HG03039 (cell line): ENCODE measurements around the gene SHH.

ENCODE experiments used
- ATAC-seq: cut with Tn5 transposase; IDR thresholded peaks from one replicate; pipeline ENCODE4 v1.9.1; 2021; ENCODE audit warnings: mild to moderate bottlenecking, moderate library complexity; ENCODE audit not compliant: unreplicated experiment

The SHH gene

DNA sequence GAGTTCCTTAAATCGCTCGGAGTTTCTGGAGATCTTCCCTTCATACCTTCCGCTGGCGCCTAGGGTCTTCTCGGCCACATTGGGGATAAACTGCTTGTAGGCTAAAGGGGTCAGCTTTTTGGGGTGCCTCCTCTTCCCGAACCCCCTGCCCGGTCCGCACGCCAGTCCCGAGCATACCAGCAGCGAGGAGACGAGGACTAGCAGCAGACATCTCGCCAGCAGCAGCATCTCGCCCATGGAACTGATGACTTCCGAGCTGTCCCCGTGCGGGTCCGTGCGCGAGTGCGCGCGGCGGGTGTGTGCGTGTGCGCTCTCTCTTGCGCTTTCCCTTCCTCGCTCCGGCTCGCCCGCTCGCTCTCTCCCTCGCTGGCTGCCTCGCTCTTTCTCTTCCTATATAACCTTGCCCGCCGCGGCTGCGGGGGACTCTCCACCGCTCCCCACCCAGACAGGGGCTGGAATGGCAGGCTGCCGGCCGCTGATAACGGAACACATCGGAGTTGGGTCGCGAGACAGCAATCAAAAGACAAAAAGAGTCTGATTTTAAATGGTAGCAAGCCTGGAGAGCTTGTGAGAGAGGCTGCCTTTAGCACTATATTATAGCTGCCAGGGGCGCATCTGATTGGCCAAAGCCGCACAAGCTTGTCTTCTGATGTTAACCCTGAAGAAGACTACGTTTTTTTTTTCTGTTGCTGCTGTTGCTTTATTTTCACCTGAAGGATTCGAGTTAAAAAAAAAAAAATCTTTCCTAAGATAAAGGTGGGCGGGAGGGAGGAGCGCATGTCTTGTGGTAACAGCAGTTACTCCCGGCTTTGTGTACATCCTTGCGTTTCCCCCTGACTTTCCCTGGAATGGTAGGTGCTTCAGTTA lies at the start of gene SHH:
TSS of gene SHH (minus strand) at position 569 of the 867 bp plus-strand sequence. CDS start at position 228, 341 bp downstream.
- no peak for ATAC-seq

DNA sequence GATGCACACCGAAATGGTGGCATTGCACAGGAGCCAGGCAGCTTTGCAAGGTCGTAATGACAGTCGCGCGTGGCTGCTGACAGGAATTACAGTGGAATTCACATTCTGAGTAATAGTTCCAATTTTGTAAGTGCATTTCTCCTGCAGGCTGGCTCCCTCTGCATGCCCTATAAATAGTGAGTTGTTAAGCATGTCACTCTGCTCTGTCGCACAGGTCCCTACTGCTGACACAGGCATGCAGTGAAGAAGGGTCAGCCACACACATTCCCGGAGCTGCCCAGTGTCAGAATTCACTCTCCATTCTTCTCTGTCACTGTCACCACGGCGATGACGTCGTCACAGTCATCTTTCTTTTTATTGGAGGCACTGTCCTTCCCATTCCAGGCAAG lies 49.2 kb upstream of the SHH start:
- no peak for ATAC-seq

DNA sequence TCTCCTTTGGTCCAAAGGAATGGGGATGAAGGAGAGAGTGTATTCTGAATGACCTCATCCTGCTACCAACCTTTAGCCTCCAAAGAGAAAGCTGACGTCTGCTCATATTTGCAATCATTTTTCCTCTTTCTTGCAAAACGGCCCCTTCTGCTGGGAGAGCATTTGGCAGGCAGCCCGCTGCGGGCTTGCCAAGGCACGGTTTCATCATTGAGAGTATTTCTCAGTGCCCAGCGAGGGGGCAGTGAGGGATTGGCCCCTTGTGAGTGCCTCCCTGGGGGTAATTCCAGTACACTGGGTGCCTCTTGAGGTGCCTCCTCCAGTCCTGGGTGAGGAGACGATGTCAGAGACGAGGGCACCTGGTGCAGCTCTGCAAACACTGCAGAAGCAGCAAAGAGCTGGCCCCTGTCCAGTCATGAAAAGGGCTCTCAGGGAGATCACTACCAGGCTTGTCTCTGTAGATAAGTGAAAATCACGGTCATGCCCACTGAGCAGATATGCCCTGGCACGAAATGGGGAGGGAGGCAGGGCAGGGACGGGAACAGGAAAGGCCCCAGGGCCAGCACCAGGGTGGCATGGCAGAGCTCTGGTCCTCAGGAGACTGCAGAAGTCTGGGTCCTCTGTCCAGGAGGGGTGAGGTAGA lies 48.7 kb upstream of the SHH start:
- ATAC-seq = no peak

DNA sequence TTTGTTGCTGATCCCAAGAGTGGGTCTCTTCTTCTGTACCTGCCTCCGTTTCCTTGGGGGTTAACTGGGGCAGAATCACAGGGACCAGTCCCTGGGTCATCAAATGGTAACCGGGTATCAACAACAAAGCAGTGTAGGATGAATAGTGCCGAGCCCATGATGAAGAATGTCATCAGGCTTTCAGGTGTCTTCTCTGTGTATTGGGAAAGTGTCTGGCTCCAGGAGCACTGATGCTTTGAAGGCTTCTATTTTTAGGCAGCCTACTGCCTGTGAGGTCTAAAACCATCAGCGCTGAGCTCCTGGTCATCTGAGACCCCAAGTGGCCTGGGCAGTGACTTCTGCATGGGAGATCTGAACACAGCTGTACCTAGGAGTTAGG lies 48.2 kb upstream of the SHH start:
- no peak for ATAC-seq

DNA sequence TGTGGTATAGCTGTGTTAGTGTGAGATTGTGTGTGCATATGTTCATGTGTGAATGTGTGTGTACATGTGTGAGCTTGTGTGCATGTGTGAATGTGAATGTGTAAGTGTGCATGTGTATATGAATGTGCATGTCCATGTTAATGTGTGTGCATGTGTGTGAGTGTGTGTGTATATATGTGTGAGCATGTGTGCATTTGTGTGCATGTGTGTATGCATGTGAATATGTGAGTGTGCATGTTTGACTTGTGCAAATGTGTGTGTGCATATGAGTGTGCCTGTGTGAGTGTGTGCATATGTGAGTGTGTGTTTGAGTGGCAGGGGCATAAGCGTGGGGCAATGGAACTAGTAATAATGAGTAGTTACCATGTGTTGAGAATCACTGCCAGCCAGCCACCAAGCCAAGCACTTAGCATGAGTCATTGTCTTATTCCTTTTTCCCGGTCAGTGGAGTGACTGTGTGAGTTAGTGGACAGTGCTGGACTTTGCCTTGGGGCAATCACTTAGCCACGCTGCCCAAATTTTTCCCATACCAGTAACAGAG lies 46.3 kb upstream of the SHH start:
- no peak for ATAC-seq

DNA sequence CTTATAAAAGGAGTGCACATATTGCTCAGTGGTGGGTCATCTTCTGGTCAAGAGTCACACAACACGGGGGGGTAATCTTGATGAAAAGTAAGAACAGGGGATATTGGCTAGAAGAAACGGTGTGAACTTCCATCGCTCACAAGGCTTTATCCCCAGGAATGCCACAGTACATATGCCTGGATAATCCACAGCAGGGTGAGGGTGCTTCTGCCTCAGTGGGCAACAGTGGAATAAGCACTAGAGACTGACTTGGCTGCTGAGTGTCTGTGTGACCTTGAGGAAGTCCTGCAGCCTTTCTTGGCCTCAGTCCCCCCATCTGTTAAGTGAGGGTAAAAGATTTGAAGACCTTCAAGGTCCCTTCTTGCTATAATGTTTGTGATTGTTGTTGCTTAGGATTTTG lies 44.9 kb upstream of the SHH start:
- ATAC-seq = no peak

DNA sequence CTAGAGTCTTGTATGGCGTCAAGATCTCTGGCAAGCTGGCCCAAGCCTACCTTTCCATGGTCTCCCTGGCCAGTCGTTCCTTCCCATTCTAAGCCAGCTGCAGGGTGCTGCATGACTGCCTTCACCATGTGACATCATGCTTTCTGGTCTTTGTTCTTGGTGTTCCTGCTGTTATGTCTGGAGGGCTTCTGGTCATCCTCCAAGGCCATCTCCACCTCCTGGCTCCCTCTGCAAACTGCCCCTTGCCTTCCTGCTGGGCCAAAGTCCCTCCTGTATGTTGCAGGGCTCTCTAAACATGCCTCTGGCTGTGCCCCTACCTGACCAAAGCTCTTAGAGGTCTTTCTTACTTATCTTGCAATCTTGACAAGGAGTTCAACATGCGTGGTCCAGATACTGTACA lies 44.4 kb upstream of the SHH start:
- no peak for ATAC-seq

DNA sequence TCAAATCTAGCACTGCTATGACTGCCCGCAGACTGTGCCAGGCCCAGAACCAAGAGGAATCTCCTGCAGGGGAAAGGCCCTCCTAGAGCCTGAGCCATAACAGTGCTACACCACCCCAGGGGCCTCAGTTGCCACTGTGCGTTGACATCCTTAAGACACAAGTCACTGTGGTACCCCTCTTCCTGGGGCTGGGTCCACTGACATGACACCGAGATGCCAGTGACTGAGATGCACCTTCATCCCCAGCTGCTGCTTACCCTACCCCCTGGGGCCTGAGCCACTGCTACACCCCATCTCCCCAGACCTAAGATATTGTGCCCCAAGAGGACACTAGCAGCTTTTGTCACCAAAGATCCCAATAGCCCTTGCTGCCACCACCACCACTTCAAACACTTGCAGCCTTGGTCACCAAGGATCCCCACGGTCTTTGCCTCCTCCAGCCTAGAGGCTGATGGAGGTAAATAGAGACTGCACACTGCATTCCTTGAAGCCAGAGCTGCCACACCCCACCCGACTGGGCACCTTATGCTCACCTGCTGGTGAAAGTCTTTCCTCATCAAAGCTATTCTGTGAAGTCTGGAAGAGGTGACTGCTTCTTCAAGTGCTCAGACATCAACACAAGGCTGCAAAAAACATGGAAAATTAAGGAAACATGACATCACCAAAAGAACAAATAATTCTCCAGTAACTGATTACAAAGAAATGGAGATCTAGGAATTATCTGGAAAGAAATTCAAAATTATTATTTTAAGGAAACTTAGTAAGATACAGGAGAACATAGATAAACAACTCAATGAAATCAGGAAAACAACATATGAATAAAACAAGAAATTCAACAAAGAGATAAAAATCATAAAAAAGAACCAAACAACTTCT lies 40.4 kb upstream of the SHH start:
- ATAC-seq = no peak

DNA sequence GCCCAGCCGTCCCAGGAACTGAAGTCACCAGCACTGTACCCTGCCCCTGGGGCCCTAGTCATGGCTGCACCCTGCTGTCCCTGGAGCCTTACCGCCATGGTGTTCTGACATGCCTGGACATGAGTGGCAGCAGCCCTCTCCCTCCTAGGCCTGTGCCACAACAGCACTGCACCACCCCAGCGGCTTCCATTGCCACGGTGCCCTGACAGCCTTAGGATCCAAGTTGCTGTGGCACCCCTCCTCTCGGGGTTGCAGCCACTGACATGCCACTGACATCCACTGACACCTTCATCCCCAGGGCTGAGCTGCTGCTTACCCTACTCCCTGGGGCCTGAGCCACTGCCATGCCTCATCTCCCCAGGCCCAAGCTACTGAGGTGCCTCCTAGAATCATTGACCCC lies 39.6 kb upstream of the SHH start:
- no peak for ATAC-seq

DNA sequence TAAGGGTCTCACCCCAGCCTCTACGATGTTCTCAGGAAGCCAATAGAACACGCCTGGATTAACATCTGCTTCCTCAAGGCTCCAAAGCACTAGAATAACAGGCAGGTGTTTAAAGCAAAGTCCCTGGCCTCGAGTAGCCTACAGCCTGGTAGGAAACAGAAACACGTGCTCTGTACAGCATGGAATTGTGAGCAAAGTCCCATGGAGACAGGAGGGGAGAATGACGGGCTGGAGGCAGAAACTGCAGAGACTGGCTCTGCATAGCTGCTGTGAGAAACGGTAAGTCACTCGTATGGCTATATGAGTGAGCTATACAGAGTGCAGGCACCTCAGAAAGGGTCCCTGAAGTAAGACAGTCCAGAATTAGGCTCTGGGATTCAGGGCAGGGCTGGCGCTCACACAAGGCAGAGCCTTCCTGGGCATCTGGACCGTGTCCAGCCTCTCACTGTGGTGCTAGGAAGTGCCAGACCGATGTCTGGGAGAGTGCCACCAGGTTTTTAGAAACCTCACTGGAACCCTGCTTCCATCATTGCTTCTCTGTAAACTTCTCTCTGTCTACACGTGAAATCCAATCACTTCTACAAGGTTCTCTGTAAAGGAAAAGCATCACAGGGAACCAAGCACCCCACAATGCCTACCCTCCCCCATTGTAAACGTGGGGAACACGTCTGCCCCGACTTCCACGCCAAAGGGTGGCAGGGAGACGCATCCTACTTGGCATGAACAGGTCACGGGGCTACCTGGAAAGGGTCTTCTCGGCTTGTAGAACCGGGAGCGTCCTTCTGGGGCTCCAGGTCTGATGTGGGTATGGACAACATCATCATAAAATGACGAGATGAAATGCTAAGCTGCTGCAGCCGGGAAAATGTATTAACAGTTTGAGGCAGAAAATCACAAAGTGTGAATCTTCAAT lies 38.8 kb upstream of the SHH start:
- no peak for ATAC-seq

DNA sequence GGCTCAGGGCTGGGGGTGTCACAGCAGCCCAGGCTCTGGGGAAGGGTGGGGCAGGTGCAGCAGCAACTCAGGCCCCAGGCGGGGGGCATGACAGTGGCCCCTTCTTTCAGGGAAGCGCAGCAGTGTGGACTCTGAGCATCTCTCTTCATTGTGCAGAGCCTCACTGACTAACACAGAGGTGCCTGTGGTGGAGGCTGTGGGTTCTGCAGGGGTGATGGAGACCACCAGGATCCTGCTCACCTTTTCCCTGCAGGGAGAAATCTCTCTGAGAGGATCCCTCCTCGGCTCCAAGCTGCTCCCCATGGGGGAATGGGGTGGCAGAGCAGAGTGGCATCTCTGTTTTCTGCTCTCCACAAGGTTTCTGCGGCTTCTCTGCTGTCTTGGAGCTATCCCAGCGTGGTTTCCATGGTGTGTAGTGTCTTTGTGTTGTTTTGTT lies 37.8 kb upstream of the SHH start:
- no peak for ATAC-seq

DNA sequence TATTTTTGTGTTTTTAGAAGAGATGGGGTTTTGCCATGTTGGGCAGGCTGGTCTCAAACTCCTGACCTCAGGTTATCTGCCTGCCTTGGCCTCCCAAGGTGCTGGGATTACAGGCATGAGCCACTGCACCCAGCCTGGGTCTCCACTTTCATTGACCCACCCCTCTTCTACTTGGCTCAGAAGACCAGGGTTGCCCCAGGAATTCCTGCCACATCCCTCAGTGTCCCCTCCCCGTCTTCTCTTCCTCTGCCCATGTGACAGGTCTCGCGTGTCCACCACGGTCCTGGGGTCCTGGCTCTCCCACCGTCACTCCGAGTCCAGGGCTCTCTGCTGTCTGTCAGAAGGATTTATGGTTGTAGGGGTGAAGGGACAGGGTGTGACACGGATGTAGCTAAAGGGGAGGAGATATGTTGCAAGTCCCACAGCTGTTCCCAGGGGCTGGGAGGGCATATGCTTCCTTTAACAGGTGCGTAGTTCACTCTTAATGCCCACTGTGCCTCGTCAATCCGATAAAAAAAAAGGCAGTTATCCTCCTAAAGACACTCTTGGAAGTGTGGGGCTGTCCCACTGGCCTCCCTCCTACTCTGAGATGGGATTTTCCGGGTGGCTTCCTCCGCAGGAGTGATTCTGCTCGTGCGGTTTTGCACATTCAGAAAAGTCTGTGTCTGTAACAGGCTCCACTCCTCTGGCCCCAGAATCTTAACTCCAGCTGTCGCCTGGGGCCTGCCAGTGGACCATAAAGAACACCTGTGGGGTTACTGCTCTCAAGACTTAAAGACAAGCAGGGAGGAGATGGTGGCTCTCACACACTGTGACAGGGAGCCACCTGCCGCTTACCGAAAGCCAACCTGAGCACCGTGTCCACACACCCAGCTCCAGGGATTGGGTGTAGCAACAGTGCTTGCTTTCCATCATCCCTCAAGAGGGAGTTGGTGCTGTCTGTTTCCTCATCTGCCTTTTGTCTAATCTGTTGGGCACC lies 36.7 kb upstream of the SHH start:
- no peak for ATAC-seq

DNA sequence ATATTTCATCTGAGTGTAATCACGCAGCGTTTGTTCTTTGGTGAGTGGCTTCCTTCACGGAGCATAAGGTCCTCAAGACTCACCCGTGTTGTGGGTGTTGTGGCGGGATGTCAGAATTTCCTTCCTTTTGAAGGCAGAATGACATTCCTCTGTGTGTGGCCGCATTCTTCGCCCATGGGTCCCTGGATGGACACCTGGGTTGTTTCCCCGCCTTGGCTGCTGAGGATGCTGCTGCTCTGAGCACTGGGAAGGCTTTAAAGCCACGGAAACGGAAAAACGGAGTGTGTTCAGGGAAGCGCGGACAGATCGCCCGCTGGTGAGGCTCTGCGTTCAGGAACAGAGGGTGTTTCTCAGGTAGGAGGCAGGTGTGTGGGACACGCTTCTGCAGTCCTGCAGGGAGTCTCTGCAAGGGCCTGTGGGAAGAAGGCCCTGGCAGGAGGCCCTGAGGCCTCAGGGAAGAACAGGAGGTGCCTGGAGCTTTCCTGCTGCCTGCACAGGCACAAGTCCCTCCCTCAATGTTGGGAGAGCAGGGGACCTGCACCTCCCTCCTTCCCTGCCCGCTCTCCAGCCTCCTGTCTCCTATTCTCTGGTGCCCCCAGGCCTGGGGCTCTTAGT lies 35.7 kb upstream of the SHH start:
- no peak for ATAC-seq

DNA sequence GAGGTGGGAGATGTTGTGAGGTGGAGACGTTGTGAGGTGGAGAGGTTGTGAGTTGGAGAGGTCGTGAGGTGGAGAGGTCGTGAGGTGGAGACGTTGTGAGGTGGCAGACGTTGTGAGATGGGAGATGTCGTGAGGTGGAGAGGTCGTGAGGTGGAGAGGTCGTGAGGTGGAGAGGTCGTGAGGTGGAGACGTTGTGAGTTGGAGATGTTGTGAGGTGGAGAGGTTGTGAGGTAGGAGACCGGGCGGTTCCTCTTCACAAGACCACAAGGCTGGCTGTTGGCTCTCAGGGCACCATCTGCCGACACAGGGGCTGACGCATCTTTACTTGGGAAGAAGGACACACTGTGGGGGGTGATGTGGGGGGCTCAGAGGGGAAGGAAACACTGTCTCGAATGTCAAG lies 34.7 kb upstream of the SHH start:
- no peak for ATAC-seq

DNA sequence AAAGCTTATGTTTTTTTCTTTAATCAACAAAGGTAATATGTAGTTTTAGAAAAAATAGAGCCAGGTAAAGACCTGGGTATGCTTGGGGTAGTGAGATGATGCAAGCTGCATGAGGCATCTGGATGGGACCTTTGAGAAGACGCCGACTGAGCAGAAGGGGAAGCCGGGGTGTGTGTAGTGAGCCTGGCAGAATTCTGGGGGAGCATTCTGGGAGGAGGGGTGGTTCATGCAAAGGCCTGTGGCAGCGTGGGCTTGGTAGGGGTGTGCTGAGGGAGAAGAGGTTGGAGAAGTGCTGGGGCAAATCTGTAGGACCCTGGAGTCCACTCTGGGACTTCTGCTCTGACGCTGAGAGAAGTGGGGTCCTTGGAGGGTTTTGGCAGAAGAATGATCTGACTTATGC lies 33.9 kb upstream of the SHH start:
- no peak for ATAC-seq

DNA sequence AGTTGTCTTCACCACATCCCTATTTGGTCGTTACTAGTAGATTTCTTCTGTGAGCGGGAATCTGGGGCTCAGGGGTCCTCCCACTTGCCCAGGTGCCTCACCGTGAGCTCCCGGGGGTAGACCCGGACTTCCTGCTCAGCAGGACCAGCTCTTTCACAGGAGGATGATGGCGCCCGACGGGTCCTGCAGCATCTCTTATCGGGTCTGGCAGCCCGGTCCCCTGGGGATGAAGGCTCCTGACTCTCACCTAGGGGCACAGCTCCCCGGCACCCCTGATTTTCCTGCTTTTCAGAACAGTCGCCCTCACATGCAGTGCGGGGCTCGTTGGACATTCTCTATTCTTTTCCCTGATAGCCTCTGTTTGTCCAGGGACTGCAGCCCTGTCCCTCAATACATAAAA lies 33.0 kb upstream of the SHH start:
- no peak for ATAC-seq

DNA sequence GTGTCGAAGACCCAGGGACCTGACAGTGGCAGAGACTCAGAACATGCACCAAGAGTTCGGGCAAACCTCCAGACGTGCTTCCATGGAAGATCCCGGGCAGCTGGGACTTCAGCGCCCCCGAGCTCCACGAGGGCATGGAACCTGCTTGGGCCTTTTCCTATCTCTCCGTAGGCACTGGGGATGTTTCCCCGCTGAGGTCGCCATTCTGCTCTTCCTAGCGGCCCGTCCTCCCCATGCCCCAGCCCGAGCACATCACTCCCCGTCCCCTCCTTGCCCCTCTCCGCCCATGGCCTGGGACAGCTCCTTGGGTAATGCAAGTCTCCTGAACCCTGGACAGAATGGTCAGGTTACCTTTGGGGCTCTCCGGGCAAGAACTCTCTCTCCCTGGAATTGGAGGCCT lies 32.3 kb upstream of the SHH start:
- ATAC-seq = no peak

DNA sequence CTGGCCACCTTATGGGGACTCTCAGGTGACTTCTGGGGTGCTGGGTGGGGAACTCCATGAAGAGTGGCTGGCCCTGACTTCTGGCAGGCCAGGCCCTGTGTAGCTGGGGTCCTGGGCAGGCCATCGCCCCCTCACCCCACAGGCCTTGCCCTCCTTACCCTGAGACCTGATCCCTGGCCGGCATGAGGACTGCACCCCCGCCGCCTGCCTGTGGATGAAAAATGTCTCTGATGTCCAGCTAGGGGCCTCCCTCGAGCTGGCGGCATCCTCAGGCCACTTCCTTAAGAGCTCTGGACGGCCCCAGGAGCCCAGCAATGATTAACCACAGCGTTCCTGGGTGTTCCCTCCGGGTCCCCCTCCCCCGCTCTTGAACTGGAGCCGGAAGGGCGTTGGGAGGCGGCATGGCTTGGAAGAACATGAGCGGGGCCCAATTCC lies 31.8 kb upstream of the SHH start:
- ATAC-seq = no peak
